GM21526 (cell line): Measurements from ENCODE around the gene CACNB2.

ENCODE experiments used
- ATAC-seq: cut with Tn5 transposase; IDR thresholded peaks from one replicate; pipeline ENCODE4 v1.9.1; 2021; ENCODE audit warnings: moderate library complexity; ENCODE audit not compliant: unreplicated experiment, low FRiP score

CACNB2 gene

GRCh38 chr10:18140149-18140956 lies at the start of gene CACNB2:
TSS of gene CACNB2 (plus strand) at chr10:18140424.
- no peak for ATAC-seq

DNA sequence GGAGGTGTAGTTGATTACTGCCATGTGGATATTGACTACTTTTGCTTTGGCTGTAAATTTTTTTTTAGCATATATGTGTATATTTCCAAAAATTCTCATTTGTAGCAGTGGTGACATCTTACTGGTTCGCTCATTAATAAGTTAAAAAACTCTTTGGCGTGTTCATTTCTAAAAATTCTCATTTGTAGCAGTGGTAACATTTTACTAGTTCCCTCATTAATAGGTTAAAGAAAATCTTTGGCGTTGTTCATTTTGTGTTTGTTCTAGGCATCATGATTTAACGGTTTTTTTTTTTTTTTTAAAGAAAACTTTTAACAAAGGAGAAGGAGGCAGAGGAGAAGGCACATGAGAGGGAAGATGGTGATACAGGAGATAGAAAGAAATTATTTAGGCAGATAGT lies 45.9 kb upstream of the CACNB2 start:
- no peak for ATAC-seq

- no peak for ATAC-seq
Observed at GRCh38 chr10:18094793-18095192, 45.4 kb upstream of the CACNB2 start.

- no peak for ATAC-seq
Observed at GRCh38 chr10:18097524-18097923, 42.7 kb upstream of the CACNB2 start.

DNA sequence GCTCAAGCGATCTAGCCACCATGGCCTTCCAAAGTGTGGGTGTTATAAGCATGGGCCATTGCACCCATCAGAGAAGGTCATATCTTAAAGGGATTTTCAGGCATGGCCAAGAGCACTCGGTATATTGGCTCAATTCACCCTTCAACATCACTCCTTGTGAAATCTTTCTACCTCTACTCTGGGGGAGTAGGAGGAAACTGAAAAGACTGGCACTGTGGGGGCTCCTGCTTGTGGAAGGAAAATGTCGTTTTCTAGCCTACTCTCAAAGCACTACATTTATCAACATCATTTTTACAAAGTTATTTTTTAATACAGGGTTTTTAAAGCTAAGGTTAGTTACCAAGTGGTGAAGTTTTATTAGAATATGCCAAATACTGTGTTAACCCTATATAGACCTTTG lies 42.0 kb upstream of the CACNB2 start:
- ATAC-seq: no peak

DNA sequence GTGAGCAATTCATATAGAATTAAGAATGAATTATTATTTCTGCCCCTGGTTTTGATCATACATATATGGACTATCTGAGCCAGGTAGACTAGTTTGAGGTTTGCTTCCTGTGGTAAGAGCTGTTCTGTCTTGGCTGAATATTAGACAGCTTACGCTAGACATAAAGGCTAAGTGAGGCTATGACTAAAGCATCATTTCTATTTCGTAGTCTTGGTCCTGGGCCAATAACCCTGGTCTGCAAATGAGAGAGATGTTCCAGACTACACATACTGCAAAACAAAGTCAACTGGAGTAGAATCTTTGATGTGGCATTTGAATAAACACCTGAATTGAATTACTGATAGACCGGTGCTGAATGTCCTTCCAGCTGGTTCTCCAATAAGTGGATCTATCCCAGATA lies 40.8 kb upstream of the CACNB2 start:
- no peak for ATAC-seq

DNA sequence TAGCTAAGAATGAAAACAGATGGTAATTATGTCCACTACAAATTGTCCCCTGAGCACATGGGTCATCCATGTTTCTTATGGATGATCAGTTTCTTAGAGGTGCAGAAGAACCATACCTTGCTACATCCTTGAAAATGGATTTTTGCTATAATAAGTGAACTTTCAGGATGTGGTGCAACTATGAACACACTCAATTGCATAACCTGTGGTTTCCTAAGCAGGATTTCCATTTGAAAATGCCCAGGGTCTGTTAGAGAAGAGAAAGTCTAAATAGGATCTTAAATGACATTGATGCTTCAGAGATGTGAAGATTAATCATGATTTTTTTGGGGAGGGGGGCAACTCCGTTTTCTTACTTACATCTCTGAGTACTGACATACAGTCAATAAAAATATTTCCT lies 39.6 kb upstream of the CACNB2 start:
- ATAC-seq: no peak

DNA sequence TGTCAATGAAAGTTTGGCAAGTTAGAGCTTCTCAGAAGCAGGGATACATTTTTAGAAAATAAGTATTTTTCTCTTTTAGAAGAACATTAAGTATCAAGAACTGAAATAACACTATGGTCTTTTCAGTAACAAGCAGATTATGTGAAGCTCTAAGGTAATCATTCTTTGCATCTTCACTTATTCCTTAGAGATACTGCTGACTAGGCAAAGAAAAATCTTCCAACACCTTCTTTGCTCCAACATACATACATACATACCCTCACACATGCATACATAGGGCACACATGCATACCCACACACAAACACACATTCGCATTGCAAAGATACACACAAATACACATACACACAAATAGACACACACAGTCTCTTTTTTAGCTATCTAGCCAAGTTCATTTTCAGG lies 37.8 kb upstream of the CACNB2 start:
- ATAC-seq: no peak

- ATAC-seq: no peak
Observed at GRCh38 chr10:18104223-18104872, 35.9 kb upstream of the CACNB2 start.

DNA sequence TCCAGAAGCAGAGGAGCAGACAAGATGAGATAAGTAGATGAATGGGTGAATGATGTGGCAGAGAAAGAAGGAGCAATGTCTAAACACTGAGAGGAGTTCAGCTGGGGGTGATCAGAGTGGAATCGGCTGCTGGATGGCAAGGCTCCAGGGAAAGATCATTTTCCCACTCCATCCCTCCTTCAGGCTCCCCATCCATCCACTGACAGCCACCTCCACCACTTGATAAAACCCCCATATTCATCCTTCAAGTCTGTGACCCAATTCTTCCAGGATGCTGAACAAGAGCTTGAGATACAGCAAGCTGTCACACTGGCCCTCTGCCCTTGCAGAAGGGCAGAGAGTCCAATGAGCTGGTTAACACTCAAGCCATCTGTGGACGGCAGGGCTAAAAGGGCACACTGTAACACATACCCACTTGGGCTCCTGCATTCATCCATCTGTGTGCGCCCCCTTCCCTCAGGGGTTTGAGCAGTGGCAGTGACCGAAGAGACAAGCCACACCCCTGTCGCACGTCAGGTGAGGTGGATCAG lies 30.8 kb upstream of the CACNB2 start:
- ATAC-seq: no peak

DNA sequence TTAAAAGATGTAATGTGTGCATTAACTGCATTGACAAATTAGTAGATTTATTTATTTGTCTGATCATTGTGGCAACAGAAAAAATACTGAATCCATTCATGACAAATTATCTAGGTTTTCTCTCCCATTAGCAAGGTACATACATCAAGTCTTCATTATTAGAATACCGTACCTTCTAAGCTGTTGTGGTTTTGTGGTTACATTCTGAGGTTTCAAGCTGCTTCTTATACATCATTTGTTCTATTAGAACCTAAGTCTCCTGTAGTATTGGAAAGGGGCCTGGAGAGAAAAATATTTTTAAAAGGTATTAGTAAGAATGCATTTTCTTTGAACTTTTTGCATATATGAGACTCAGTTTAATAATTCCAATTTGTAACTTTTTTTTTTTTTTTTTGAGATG lies 26.3 kb upstream of the CACNB2 start:
- ATAC-seq: no peak

GRCh38 chr10:18117276-18117675 lies 22.9 kb upstream of the CACNB2 start:
- no peak for ATAC-seq

- ATAC-seq: no peak
Observed at GRCh38 chr10:18122753-18123152, 17.5 kb upstream of the CACNB2 start.

- no peak for ATAC-seq
Observed at GRCh38 chr10:18133046-18133445, 7.2 kb upstream of the CACNB2 start.

DNA sequence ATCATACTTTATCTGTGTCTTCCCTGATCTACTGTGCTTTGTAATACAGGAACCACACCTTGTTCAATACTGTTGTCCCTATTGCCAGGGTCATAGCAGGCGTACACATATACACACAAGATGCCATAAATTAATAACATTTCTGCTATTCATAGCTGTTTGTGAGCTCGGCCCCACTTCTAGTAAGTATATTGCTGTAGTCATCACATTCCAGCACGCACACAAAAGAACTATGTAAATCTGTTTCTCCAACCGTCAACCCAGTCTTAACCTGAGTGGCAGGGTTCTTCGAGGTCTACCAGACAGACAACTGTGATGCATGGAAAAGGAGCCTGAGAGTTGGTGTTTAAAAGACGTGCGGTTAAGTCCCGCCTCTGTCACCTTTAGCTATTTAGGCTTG lies 5.7 kb upstream of the CACNB2 start:
- no peak for ATAC-seq

- no peak for ATAC-seq
Observed at GRCh38 chr10:18134921-18135320, 5.3 kb upstream of the CACNB2 start.

DNA sequence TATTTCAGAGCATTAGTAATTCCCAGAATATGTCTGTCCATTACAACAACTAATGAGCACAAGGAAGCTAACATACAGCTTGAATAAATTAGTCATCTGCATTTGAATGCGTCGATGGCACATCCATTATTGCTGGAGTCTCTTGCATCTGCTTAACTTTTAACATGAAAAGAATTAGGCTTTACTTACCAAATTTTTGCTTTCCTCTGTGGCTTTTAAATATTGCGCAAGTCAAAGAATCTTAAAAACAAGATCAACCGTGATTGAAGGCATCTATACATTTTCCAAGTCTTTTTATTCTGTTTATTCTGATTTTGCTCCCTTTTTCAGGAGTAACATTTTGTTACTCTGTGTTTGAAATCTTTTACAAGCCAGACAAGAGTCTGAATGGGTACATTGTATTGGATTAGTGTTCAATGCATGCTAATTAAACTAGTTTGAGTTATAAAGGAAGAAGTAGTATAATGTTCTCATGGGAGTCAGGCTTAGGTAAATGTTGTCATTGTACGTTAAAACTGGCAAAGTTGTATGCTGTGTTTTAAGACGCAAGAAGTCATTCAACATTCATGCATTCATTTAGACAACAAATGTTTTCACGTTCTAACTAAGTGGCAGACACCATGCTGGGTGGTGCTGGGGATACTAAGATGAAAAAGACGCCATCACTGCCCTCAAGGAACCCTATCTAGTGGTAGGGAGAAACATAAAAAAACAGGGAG lies 4.0 kb upstream of the CACNB2 start:
- no peak for ATAC-seq

GRCh38 chr10:18137111-18137510 lies 3.1 kb upstream of the CACNB2 start:
- no peak for ATAC-seq

- ATAC-seq: no peak
Observed at GRCh38 chr10:18140957-18141845, 977 bp downstream of the CACNB2 start.

- ATAC-seq: no peak
Observed at GRCh38 chr10:18142151-18142550, 1.9 kb downstream of the CACNB2 start.
